GM18861 (cell line): ENCODE results near the gene SWAP70.

Experiments used
- ATAC-seq: cut with Tn5 transposase; IDR thresholded peaks from one replicate; pipeline ENCODE4 v1.9.1; 2021; ENCODE audit not compliant: unreplicated experiment

Gene SWAP70

DNA sequence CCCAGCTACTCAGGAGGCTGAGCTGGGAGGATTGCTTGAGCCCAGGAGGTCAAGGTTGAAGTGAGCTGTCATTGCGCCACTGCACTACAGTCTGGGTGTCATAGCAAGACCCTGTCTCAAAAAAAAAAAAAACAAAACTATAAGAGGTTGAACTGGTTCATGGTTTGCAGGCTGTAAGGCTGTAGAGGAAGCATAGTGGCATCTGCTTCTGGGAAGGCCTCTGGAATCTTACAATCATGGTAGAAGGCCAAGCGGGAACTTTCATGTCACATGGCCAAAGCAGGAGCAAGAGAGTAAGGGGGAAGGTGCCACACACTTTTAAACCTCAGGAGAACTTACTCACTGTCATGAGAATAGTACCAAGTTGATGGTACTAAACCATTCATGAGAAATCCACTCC lies 109.6 kb downstream of the SWAP70 start:
- no peak for ATAC-seq

DNA sequence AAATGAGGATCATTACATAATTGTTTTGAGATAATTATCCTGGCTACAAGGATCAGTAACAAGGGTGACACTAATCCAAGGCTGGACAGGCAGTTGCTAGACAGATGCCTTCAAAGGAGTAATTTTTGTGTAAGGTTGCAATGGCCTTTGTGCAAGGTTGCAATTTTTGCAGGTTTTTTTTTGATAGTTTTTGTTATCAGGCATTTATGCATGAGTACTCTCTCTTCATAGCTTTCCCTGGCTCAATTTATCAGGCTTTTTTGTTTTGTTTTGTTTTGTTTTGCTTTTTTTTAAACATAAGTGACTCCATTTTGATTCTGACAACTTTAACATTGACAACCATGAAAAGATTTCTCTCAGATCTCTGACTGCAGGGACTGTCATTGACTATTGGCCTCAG lies 110.2 kb downstream of the SWAP70 start:
- ATAC-seq = no peak

DNA sequence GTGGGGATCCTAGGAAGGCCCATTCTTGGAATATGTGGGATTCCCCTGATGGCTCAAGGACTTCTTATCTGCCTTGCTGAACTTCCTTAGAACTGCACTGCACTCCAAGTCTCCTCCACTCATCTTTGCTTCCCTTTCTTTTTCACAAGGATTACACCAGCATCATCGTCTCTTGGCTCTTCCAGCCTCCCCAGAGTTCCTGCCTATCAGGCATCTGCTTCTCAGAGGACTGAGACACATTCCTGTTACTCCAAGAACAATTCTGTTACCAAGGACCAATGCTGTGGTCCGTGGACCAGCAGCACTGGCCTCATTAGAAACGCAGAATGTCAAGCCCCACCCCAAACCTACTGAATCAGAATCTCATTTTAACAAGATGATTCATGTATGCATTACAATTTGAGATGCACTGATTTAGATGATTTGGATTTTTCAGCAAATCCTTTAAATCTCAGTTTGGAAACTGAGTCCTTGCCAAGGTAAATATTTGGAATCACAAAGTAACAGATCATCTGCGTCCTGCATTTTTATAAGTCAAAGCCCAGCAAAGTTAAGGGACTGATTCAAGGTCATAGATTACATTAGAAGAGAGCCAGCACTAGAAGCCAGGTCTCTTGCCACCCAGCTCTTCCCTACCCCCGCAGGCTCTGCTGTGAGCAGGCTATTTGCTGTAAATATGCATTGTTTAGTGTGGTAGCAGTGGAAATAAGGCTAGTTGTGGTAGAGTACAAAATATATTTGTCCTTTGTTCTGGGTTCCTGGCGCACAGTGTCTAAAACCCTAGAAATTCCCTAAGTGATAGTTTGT lies 110.9 kb downstream of the SWAP70 start:
- ATAC-seq = no peak

DNA sequence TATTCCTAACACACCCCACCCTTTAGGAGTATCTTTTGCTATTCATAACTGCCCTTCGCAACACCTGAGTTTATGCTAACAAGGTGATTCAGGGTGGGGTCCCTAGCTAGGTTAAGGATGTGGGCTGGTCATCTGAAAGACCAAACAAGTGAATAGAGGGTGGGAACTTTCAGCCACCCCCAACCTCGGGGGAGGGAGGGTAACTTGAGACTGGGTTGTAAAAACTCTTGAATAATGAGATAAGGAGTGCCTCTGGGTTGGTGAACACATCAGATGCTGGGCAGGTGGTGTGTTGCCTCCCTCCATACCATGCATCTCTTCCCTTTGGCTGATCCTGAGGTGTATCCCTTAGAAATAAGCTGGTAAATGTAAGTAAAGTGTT lies 111.5 kb downstream of the SWAP70 start:
- ATAC-seq = no peak

DNA sequence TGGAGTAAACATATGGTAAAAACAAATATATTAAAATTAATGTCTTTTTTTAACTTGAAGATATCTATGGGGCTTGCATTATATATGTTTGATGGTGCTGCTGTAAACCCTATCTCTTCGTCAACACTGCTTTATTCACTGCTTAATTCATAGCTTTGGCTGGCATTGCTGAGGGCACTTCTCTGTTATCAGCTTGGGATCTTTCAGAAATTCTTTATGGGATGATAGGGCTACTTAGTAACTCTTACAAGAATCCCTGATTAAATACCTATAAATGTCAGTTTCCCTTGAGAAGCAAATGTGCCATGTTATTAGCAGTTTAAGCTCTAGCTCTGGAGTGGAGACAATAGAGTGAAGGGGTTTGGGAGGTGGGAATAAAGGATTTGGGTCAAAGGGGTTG lies 112.3 kb downstream of the SWAP70 start:
- ATAC-seq = no peak

DNA sequence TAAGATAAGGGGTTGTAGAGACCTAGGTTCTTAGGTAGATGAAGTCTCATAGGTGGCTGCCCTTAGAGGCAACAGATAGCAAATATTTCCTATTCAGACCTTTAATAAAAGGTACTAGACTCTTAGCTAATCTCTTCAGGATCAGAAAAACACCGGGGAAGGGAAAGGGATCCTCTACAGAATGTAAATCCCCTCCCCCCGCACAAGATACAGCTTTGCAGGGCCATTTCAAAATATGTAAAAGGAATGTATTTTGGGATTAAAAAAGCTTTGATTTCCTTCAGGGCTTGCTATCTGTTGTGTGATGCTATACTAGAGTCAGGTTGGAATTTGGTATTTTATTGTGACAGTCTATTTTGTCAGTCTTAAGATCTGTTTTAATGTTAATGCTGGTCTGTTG lies 113.2 kb downstream of the SWAP70 start:
- no peak for ATAC-seq

DNA sequence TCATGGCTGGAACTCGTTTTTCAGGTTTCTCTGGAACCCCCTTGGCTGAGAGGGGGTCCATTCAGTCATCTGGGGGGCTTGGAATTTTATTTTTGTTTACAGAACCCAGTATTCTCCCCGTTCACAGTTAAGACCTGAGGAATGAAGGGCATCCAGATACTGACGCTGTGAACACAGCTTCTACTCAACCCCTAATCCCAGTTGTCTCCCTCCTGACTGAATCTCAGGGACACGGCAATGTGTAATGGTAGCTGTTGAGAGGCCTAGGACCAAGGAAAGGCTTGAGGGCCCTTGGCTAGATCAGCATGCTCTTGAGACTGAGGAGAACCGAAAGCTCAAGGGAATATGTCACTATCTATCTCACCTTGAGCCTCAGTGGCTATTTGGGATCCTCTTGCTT lies 113.6 kb downstream of the SWAP70 start:
- no peak for ATAC-seq

DNA sequence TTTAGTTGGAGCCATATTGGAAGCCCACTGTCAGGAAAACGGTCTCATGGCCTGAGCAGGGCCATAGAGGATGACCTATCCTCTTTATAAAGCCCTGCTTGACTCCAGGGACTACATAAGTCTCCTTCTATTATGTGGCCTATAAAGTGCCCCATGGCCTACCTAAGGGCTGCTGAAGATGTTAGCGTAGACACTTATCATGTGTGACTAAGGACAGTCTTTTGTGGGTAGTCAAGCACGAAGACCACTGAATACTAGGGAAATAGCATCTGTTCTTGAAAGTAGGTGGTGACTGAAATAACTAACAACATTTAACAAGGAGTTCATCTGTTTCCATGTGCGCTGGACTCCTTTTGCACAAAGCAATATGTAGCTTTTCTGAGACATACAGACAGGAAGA lies 117.1 kb downstream of the SWAP70 start:
- ATAC-seq = no peak

DNA sequence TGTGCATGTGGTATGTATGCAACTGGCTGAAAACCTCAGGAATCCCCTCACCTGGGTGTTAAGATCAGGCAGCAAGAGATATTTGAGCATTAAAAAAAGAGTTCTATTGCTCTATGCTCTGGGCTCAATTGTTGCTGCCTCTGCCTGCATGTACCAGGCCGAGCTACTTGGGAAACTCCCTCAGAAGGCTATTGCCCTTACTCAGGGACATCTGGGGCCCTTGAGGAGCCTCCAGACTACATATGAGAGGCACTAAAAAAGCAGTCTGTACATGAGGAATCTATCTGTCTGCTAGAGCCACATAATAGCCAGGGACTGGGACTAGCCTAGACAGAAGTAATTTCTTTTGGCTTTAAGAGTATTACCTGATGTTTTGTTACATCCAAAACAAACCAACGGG lies 120.1 kb downstream of the SWAP70 start:
- no peak for ATAC-seq

DNA sequence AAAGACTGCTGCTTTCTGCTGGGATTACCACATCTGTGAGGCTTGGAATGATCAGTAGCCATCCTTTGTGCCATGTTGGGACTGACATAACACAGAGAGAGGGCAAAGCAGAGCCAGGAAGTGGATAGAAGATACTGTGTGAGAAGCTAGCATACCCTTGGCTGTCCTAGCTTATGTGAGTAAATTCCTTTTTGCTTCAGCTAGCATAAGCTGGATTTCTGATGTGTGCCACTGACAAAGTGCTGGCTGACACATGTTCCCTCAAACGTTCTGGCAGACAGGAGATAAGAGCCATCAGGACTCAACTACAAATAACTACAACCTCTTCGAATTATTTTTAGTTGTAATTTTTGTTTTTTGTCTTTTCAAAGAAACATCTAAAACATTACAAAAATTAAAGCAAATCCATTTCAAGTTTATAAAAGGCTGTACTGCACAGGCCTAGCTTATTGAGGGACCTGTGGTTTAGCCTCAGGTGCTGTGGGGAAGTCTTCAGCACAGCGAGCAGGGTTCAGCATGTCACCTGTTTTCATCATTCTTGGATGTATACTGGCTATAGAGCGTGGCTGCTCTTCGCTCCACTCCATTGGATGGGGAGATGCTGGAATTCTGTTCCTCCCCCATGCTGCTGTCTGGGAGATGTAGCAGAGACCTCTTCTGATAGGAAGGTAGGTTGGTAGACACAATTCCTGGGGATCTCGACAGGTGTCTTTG lies 120.9 kb downstream of the SWAP70 start:
- no peak for ATAC-seq

DNA sequence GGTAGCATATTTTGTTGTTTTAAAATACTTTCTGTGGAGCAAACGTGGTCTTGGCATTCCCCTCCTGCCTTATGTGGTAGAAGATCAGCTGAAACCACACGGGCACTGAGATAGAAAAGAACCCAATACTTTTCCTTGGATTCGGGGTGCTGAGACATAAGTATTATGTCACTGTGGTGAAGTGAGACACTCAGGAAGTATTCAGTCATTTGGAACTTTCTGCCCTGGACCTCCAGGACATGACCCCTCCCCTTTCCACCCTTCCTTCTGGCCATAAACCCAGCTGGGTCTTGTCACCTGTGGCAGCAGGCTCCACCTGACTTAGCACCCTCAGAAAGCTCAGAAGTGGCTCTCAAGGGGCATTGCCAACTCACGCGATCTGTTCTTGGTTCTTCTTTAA lies 123.4 kb downstream of the SWAP70 start:
- peak; percentile 40 for ATAC-seq

DNA sequence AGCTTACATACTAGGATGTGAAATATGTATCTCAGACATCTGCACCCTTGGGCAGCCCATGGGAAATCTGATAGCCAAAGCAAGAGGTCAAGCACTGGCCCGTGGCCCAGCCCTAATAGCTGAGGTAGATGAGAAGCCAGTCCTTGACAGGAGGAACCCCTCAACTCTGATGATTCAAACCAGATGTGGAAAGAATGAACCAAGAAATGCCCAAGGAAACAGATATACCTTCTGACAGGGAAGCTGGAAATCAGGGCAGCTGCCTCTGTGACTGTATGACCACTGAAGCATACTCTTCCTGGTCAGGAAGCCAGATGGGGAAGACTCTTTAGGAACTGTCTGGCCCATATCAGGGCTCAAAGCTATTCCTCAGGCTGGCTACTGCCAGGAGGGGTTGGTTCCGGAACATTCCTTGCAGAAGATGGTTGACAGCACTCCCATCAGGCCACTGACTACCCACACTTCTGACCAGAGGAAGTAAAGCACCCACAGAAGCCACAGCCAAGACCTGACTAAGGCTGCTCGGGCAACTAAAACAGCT lies 124.2 kb downstream of the SWAP70 start:
- no peak for ATAC-seq

DNA sequence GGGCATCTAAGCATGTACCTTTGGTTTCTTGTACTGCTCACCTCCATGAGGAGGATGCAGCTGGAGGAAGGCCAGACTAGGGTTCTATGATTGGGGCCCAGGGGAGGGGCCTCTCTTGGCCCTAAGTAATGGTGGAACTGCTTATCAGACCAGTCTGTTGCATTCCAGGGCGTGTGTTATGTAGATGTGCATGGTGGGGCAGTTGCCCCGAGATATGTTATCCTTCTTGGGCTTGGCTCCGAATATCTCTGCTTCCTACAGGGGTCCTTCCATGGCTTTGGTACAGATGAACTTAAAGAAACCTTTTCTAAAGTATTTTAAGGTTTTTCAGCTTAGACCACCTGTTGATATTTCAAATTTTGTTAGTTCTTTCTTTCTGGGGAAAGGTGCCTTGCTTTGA lies 126.0 kb downstream of the SWAP70 start:
- ATAC-seq = no peak

DNA sequence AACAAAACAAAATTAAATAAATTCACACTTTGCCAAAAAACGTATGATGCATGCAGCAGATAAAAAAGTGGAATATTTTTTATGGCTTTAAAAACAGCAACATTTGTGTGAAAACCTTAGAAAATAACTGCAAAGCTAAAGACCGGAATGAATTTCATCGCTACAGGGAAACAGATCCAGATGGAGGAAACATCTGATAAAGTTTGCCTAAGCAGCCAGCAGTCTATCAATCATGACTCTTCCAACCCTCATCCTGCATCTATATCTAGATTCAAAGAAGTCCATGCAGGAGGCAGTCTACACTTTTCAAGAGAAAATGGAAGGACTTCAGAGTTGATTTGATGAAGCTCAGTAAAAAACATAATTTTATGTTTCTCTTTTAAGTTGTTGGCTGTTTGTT lies 126.8 kb downstream of the SWAP70 start:
- no peak for ATAC-seq

DNA sequence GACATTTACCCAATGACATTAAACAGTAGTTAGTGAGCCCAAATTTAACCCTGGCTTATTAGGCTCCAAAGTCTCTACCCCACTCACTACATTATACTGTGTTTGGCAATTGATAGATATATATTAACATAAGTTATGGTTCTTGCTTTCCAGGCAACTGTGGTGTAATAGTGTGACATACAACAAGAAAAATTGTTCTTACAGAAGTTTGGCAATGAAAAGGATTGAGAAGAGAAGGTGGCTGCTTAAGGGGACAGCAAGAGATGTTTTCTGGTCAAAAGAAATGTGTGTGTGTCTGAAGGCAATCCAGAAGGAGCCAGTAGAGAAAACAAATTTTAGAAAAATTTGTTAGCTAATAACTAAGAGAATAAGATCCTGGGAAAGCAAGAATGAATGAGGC lies 132.4 kb downstream of the SWAP70 start:
- no peak for ATAC-seq

DNA sequence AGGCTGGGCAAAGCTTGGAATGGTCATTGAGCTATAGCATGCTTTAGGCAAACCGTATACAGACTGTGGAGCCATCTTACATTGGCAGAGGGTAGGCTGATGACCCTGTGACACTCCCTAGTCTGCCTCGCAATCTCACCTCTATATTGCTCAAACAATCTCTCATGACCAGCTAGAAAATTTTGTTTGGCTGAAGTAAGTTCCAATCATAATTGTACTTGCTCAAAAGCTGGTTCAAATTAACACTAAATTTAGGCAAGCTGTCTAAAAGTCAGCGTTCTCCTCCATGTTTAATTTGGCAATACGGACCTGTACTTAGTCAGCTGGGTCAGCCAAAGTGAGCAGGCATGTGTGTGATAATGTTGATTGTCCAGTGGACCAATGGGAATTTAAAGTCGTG lies 133.0 kb downstream of the SWAP70 start:
- ATAC-seq = no peak

DNA sequence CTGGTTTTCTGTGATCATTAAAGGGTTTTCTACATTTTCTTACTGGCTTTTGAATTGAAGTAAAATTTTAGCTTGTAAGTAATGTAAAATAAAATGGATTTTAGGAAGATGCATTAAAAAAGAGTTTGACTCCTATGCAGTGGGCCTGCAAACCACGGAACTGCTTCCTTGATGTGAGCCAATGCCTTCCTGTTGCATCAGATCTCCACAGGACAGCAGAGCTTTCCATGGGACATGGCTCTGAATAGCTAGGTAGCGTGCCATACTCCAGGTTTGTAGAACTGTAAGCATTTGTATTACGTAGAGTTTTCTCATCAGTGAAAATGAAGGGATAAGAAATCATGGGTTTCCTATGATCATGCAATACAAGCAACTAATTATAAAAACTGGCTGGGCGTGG lies 133.4 kb downstream of the SWAP70 start:
- ATAC-seq = no peak

DNA sequence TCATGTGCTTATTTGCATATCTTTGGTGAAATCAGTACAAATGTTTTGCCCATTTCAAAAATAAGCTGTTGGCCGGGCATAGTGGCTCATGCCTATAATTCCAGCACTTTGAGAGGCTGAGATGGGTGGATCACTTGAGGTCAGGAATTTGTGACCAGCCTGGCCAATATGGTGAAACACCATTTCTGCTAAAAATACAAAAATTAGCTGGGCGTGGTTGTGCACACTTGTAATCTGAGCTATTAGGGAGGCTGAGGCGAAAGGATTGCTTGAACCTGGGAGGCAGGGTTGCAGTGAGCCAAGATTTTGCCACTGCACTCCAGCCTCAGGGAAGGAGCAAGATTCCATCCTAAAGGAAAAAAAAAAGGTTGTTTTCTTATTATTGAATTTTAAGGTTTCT lies 136.0 kb downstream of the SWAP70 start:
- ATAC-seq = no peak

DNA sequence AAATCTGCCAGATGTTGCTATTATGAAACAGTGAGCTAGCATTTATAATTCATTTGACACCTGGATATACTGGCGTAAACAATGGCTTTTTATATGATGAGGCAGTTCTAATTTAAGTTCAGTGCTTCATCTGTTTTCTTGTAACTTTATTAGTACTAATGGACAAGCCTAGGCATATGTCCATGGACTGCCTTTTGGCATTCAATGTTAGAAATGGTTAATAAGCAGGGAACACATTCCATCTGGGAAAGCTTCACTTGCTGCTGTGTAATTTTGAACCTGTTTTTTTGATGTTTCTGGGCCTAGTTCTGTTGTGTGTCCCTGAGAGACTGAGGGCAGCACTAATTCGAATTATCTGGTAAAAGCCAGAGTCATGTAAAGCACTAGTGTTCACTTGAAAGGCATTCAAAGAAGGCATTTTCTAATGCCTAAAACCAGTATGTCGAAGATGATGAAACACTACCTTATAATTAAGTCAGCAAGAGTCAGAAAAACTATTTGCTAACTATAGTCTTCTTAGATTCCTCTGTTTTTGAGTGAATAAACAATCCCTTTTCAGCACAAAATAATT lies 138.5 kb downstream of the SWAP70 start:
- no peak for ATAC-seq
